WERI-Rb-1 (cell line): ENCODE results near the gene ZNF492.
A peak's percentile ranks its signal among the peaks of the same experiment; 100 is the strongest.

ENCODE experiments used
- DNase-seq: peaks from one replicate; pipeline ENCODE4 v3.0.0-alpha.2; 2020
- H3K27ac ChIP-seq: fragments of 250-450 bp; sonication (Bioruptor Pico); 2 replicates; pipeline ENCODE4 v1.5.1; 2020; ENCODE audit warnings: mild to moderate bottlenecking, moderate library complexity
- H3K27me3 ChIP-seq: fragments of 250-450 bp; sonication (Bioruptor Pico); 2 replicates; pipeline ENCODE4 v1.5.1; 2021; ENCODE audit warnings: mild to moderate bottlenecking, low read depth, moderate library complexity; ENCODE audit not compliant: insufficient read depth, severe bottlenecking
- H3K36me3 ChIP-seq: fragments of 250-450 bp; sonication (Bioruptor Pico); 2 replicates; pipeline ENCODE4 v1.5.1; 2020; ENCODE audit warnings: mild to moderate bottlenecking, moderate library complexity
- H3K4me3 ChIP-seq: 2 replicates; pipeline ENCODE4 v1.5.1; 2011; ENCODE audit warnings: low read depth, mild to moderate bottlenecking, control low read depth, low read length
- H3K9me3 ChIP-seq: fragments of 250-450 bp; sonication (Bioruptor Pico); 2 replicates; pipeline ENCODE4 v1.5.1; 2021; ENCODE audit warnings: mild to moderate bottlenecking, moderate library complexity; ENCODE audit not compliant: severe bottlenecking
- CTCF ChIP-seq: IDR thresholded peaks from 2 replicates; pipeline ENCODE4 v1.5.1; 2011; ENCODE audit warnings: low read depth, mild to moderate bottlenecking, control low read depth, inconsistent platforms, low read length

ZNF492 gene

GRCh38 chr19:22620401-22620800 lies 13.7 kb upstream of the ZNF492 start:
- Histone ChIP-seq H3K4me3 (no peak overlapping the region), H3K27me3 (peaks cover 36% of the 10 kb centered on the region), H3K36me3 (no peaks in the 10 kb centered on the region), H3K9me3 (peaks cover 22% of the 10 kb centered on the region), H3K27ac (no peak overlapping the region)
- DNase-seq, result no peak
- no peak for TF ChIP-seq CTCF

- Histone ChIP-seq H3K9me3 (peaks cover 22% of the 10 kb centered on the region), H3K36me3 (no peaks in the 10 kb centered on the region), H3K4me3 (no peak overlapping the region), H3K27ac (no peak overlapping the region), H3K27me3 (peaks cover 38% of the 10 kb centered on the region)
- no peak for DNase-seq
- TF ChIP-seq CTCF, result no peak
Measured at GRCh38 chr19:22620912-22621311, 13.2 kb upstream of the ZNF492 start.

- Histone ChIP-seq H3K27ac (no peak overlapping the region), H3K9me3 (peaks cover 16% of the 10 kb centered on the region), H3K36me3 (no peaks in the 10 kb centered on the region), H3K27me3 (peaks cover 38% of the 10 kb centered on the region), H3K4me3 (no peak overlapping the region)
- DNase-seq, result no peak
- TF ChIP-seq CTCF, result no peak
Measured at GRCh38 chr19:22622020-22622419, 12.1 kb upstream of the ZNF492 start.

- DNase-seq, result peak; percentile 41
- H3K27me3 ChIP-seq, result peaks cover 39% of the 10 kb centered on the region
- H3K36me3 ChIP-seq, result no peaks in the 10 kb centered on the region
- H3K9me3 ChIP-seq, result peaks cover 14% of the 10 kb centered on the region
- TF ChIP-seq CTCF, result peak; percentile 52
- H3K27ac ChIP-seq, result no peak overlapping the region
- peak overlapping the region; percentile 34 for H3K4me3 ChIP-seq
Measured at GRCh38 chr19:22622901-22623840, 11.0 kb upstream of the ZNF492 start.

GRCh38 chr19:22623841-22624221 lies 10.3 kb upstream of the ZNF492 start:
- no peak for TF ChIP-seq CTCF
- Histone ChIP-seq H3K27ac (no peak overlapping the region), H3K9me3 (peaks cover 16% of the 10 kb centered on the region), H3K4me3 (no peak overlapping the region), H3K27me3 (peaks cover 43% of the 10 kb centered on the region), H3K36me3 (no peaks in the 10 kb centered on the region)
- DNase-seq, result no peak
